Lung (tissue), 12 donors: ENCODE measurements around the gene SH3RF2. TPM values are rescaled to one million over a fixed set of nuclear protein-coding genes. Genes with fewer than 3 reads are reported as not detected.

Experiments used
- ATAC-seq: fragments of 200-7000 bp; cut with Tn5 transposase; one replicate; pipeline ENCODE4 v1.9.1; 2020; ENCODE audit warnings: moderate number of reproducible peaks; ENCODE audit not compliant: insufficient read depth, low FRiP score
- DNase-seq, 3 donors: peaks; one replicate each; pipeline ENCODE4 v3.0.0-alpha.2; 2013 to 2017
- H3K27ac ChIP-seq, 2 donors: one replicate each; pipeline ENCODE4 v1.5.1; 2013; ENCODE audit warnings: mild to moderate bottlenecking in 2 of 2, moderate library complexity in 2 of 2, control low read depth in 1 of 2, inconsistent platforms in 1 of 2, low read depth in 1 of 2, low read length in 1 of 2
- H3K27me3 ChIP-seq, 3 donors: one replicate each; pipeline ENCODE4 v1.5.1; 2013; ENCODE audit warnings: low read length in 2 of 3; ENCODE audit not compliant: control insufficient read depth in 3 of 3, insufficient read depth in 3 of 3
- H3K36me3 ChIP-seq, 4 donors: one replicate each; pipeline ENCODE4 v1.5.1; 2013; ENCODE audit warnings: low read length in 4 of 4, mild to moderate bottlenecking in 1 of 4, moderate library complexity in 1 of 4; ENCODE audit not compliant: control insufficient read depth in 4 of 4, insufficient read depth in 4 of 4
- H3K4me1 ChIP-seq, 5 donors: one replicate each; pipeline ENCODE4 v1.5.1; 2013; ENCODE audit warnings: low read length in 5 of 5, mild to moderate bottlenecking in 2 of 5, moderate library complexity in 1 of 5; ENCODE audit not compliant: control insufficient read depth in 5 of 5, insufficient read depth in 5 of 5
- H3K4me3 ChIP-seq: one replicate; pipeline ENCODE4 v1.5.1; 2013; ENCODE audit warnings: mild to moderate bottlenecking, control low read depth, moderate library complexity
- H3K9ac ChIP-seq, 2 donors: one replicate each; pipeline ENCODE4 v1.5.1; 2013; ENCODE audit warnings: low read length in 2 of 2, control low read depth in 1 of 2; ENCODE audit not compliant: insufficient read depth in 1 of 2
- H3K9me3 ChIP-seq, 4 donors: one replicate each; pipeline ENCODE4 v1.5.1; 2013; ENCODE audit warnings: low read length in 3 of 4, mild to moderate bottlenecking in 1 of 4, moderate library complexity in 1 of 4; ENCODE audit not compliant: control insufficient read depth in 4 of 4, insufficient read depth in 3 of 4
- CTCF ChIP-seq: IDR thresholded peaks from 2 replicates; pipeline ENCODE4 v1.5.1; 2012; ENCODE audit warnings: mild to moderate bottlenecking; ENCODE audit errors: control extremely low read depth, extremely low read depth
- WGBS, 2 donors: extraction: QIAGEN DNeasy Blood & Tissue Kit; methylation state at CpG; one replicate each; pipeline ENCODE4 v1.1.7; 2013; 5-methylcytosine and 5-hydroxymethylcytosine counted together
- polyA plus RNA-seq, 2 donors: library from polyadenylated mRNA; stranded (reverse); fragments of 200-250 nt; gene quantifications; one replicate each; pipeline ENCODE4 v1.2.1, GENCODE V29; 2013
- total RNA-seq, 2 donors: library from RNA; depleted of rRNA in 1 of 2; stranded (reverse); fragments of >200 nt in 1 of 2; gene quantifications; one replicate each; pipeline ENCODE4 v1.2.1, GENCODE V29; 2014 to 2021
- donor health status: control.
- donor health status: control.
- donor health status: Bipolar disorder and iron deficiency.
- donor health status: healthy.
- donor health status: DM: yes; HTN: yes; CAD: no.

Gene SH3RF2
- total and polyA plus RNA-seq, 4 donors = 1.3 to 14.3 (median 5.0) TPM

- DNase-seq (peak in 1 of 3 donors; percentile 14), ATAC-seq (no peak)
- no peak overlapping the region for H3K27ac ChIP-seq
- H3K36me3 ChIP-seq = no peaks in the 10 kb centered on the region
- H3K9ac ChIP-seq = no peak overlapping the region
- H3K4me1 ChIP-seq = peaks cover 0 to 10% (median 0%) of the 10 kb centered on the region in 5 donors
- peaks cover 0 to 5% (median 0%) of the 10 kb centered on the region in 4 donors for H3K9me3 ChIP-seq
- no peak overlapping the region for H3K4me3 ChIP-seq
- WGBS, 2 donors = 37 to 40% methylated on average over 3 of the region's 3 CpGs
- peaks cover 0 to 26% (median 0%) of the 10 kb centered on the region in 3 donors for H3K27me3 ChIP-seq
- no peak for TF ChIP-seq CTCF
These were observed 39.1 kb downstream of the SH3RF2 start for GRCh38 chr5:145975361-145976066.

- DNase-seq (no peak), ATAC-seq (peak; percentile 82)
- Histone ChIP-seq H3K27ac (no peak overlapping the region), H3K4me3 (no peak overlapping the region), H3K27me3 (peaks cover 0 to 26% (median 0%) of the 10 kb centered on the region in 3 donors), H3K9me3 (peaks cover 0 to 5% (median 0%) of the 10 kb centered on the region in 4 donors), H3K4me1 (peaks cover 0 to 10% (median 0%) of the 10 kb centered on the region in 5 donors), H3K9ac (no peak overlapping the region), H3K36me3 (no peaks in the 10 kb centered on the region)
- no peak for TF ChIP-seq CTCF
- WGBS, 2 donors = 64 to 74% methylated on average over 7 of the region's 7 CpGs
These were observed 40.2 kb downstream of the SH3RF2 start for GRCh38 chr5:145976431-145977155.

GRCh38 chr5:145978171-145978570 lies 41.8 kb downstream of the SH3RF2 start:
- Histone ChIP-seq H3K27me3 (peaks cover 0 to 23% (median 0%) of the 10 kb centered on the region in 3 donors), H3K27ac (no peak overlapping the region), H3K9ac (no peak overlapping the region), H3K9me3 (peaks cover 0 to 5% (median 0%) of the 10 kb centered on the region in 4 donors), H3K36me3 (no peaks in the 10 kb centered on the region), H3K4me1 (peaks cover 0 to 12% (median 0%) of the 10 kb centered on the region in 5 donors), H3K4me3 (no peak overlapping the region)
- ATAC-seq (no peak), DNase-seq (no peak)
- WGBS, 2 donors = 85 to 91% methylated on average over 3 of the region's 3 CpGs
- no peak for TF ChIP-seq CTCF
